ENCODE measurements around the gene SPNS3. TPM values are rescaled to one million over a fixed set of nuclear protein-coding genes. Genes with fewer than 3 reads are reported as not detected.
A peak's percentile ranks its signal among the peaks of the same experiment; 100 is the strongest.

SPNS3 gene
- total RNA-seq, 8 experiments from 2014 or later: 0.05 to 0.66 (median 0.49) TPM; not detected in 4

- Histone ChIP-seq H3K4me1 (replicated peaks in 1 of 2) (peaks cover 11 to 26% of the 10 kb centered on the region in 2 donors), H3K4me3 (no peak overlapping the region), H3K27ac (no peak overlapping the region)
- WGBS, 10 experiments: 85 to 96% methylated on average over 4 to 9 of the region's 27 CpGs; no CpG with 5 or more reads in 8 of the 10 experiments
- no peak for ATAC-seq (replicated peaks in 6 of 8)
- in situ Hi-C loops (cut with MboI; ENCODE audit: low pct_unique_long_range_greater_than_20kb in 2 of 9, low sequenced_read_pairs in 9 of 9, unreplicated experiment in 9 of 9): no loop called here
Observed at GRCh38 chr17:4534928-4535666, 101.4 kb downstream of the SPNS3 start.

- Histone ChIP-seq H3K27ac (no peak overlapping the region), H3K4me1 (replicated peaks in 1 of 2) (peaks cover 11 to 26% of the 10 kb centered on the region in 2 donors), H3K4me3 (no peak overlapping the region)
- peak in 4 of 8 experiments; percentile 0 to 10 (median 7) for ATAC-seq (replicated peaks in 6 of 8)
- no CpG with 5 or more reads among the region's 19 CpGs for WGBS, 10 experiments
- in situ Hi-C loops (cut with MboI; ENCODE audit: low pct_unique_long_range_greater_than_20kb in 2 of 9, low sequenced_read_pairs in 9 of 9, unreplicated experiment in 9 of 9): no loop called here
Observed at GRCh38 chr17:4535667-4536258, 102.0 kb downstream of the SPNS3 start.

- 55% methylated on average over 6 of the region's 19 CpGs; no CpG with 5 or more reads in 9 of the 10 experiments for WGBS, 10 experiments
- Histone ChIP-seq H3K4me3 (no peak overlapping the region), H3K27ac (no peak overlapping the region), H3K4me1 (replicated peaks in 1 of 2) (peaks cover 11 to 26% of the 10 kb centered on the region in 2 donors)
- peak in 7 of 8 experiments; percentile 15 to 35 (median 26) for ATAC-seq (replicated peaks in 6 of 8)
- in situ Hi-C loops (cut with MboI; ENCODE audit: low pct_unique_long_range_greater_than_20kb in 2 of 9, low sequenced_read_pairs in 9 of 9, unreplicated experiment in 9 of 9): no loop called here
Observed at GRCh38 chr17:4536259-4536741, 102.6 kb downstream of the SPNS3 start.

GRCh38 chr17:4536742-4537411 is 103.1 kb downstream of the SPNS3 start:
- WGBS, 10 experiments: 20 to 60% methylated on average over 1 of the region's 18 CpGs; no CpG with 5 or more reads in 8 of the 10 experiments
- ATAC-seq (replicated peaks in 6 of 8): peak in 7 of 8 experiments; percentile 1 to 63 (median 4)
- H3K4me3 ChIP-seq: no peak overlapping the region
- H3K27ac ChIP-seq: no peak overlapping the region
- in situ Hi-C loops (cut with MboI; ENCODE audit: low pct_unique_long_range_greater_than_20kb in 2 of 9, low sequenced_read_pairs in 9 of 9, unreplicated experiment in 9 of 9): no loop called here
- H3K4me1 ChIP-seq (replicated peaks in 1 of 2): peaks cover 11 to 26% of the 10 kb centered on the region in 2 donors

Other genes starting within 250 kb of the SPNS3 start
- gene ANKFY1, start 170.0 kb upstream of the SPNS3 start, total RNA-seq: 10 to 100 TPM; 17.0 to 49.1 (median 25.4) TPM
- gene UBE2G1, start 67.3 kb upstream of the SPNS3 start, total RNA-seq: 10 to 100 TPM; 22.2 to 43.2 (median 30.4) TPM
- 10 to 100 TPM in 4 of 8 experiments, 1 to 10 TPM in 4; 2.2 to 25.6 (median 11.6) TPM for gene SPNS2, start 64.9 kb downstream of the SPNS3 start, total RNA-seq
- 100 to 1,000 TPM in 2 of 8 experiments, 10 to 100 TPM in 6; 25.8 to 111 (median 38.2) TPM for gene MYBBP1A, start 121.4 kb downstream of the SPNS3 start, total RNA-seq
- gene GGT6, start 126.6 kb downstream of the SPNS3 start, total RNA-seq: under 1 TPM in 7 of 8 experiments, not detected in 1; 0.13 to 1.00 (median 0.20) TPM
- gene SMTNL2, start 150.6 kb downstream of the SPNS3 start, total RNA-seq: 10 to 100 TPM in 1 of 8 experiments, 1 to 10 TPM in 3, under 1 TPM in 4; 0.20 to 13.5 (median 0.82) TPM
- 1,000 to 10,000 TPM in 3 of 8 experiments, 1 to 10 TPM in 1, under 1 TPM in 3, not detected in 1; 0.07 to 3,411 (median 2.2) TPM for gene ALOX15, start 207.7 kb downstream of the SPNS3 start, total RNA-seq

Measured in motor neuron (in vitro differentiated cells).